ENCODE data around the gene MAP1LC3A.
"Not testable (repeated sequence)": the region's sequence is repeated elsewhere in the genome, so short reads cannot be mapped to it uniquely, and the experiment has no call there.

MAP1LC3A gene

GRCh38 chr20:34558320-34559218, at the start of gene MAP1LC3A:
Gene MAP1LC3A (plus strand): TSS chr20:34558718. CDS start chr20:34558869, 151 bp downstream.
- peak; percentile 84 to 86 for DNase-seq (ENCODE audit: low read depth in 2 of 2)

GRCh38 chr20:34510575-34510974, 47.9 kb upstream of the MAP1LC3A start:
- no peak for DNase-seq (ENCODE audit: low read depth in 2 of 2)

DNA sequence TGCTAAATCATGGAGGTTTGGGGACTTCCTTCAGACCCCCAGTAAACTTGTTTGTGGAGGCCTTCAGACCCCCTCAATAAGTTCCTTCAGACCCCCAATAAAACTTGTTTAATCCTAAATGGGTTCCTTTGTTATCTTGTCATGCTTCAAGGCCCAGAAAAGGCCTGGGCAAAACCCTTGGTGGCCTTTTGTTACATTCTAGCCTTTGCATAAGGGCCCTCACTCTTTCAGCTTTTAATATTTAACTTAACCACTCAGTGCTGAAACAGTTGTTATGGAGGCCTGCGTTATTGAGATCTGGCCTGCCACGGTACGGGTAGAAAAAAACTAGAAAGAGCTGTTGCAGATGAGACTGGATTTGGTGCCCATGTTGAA, 46.6 kb upstream of the MAP1LC3A start:
- DNase-seq (ENCODE audit: low read depth in 2 of 2), result no peak

GRCh38 chr20:34512266-34512954, 46.1 kb upstream of the MAP1LC3A start:
- DNase-seq (ENCODE audit: low read depth in 2 of 2), result no peak

DNA sequence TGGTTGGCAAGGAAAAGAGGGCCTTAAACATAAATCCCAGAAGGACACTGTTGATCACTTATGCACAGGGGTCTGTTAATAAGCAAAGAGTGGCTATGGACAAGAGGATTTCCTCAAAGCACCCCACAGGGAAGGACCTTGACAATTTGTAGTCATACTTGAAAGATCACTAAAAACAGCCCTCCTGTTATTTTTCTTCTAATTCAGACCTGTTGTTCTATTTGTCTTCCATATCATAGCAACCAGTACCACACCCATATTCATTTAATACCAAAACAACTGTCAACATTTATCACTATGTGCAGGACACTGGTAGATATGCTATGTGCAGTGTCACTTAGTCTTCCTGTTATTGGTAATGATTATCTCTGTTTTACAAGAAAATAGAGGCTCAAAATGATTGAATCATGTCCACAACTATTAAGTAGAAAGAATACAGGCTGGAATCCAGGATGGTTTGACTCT, 45.5 kb upstream of the MAP1LC3A start:
- no peak for DNase-seq (ENCODE audit: low read depth in 2 of 2)

GRCh38 chr20:34514034-34514433, 44.5 kb upstream of the MAP1LC3A start:
- not testable (repeated sequence) for DNase-seq (ENCODE audit: low read depth in 2 of 2)

DNA sequence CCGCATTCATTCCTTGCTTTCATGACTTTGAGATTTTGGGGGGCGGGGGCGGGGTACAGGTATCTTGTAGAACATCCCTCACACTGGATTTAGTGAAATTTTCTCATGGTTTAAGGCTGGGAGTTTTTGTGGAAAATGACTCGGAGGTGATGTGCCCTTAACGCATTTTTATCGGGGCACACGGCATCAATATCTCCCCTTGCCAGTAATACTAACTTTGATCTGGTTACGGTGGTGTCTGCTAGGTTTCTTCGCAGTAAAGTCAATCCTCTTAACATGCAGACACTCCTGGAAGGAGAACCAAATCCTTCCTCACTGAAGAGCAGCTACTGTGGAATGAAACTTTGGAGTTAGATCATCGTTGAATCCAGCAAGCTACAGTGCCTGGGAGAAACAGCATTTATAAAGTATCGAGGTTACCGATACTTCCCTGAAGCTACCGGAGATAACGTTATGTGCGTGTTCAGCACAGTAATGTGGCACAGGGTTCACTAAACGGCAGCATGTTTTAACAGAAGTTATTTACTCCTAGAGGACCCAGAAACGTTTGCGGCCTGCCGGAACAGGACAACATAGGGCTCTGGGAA, 43.5 kb upstream of the MAP1LC3A start:
- no peak for DNase-seq (ENCODE audit: low read depth in 2 of 2)

GRCh38 chr20:34515484-34516246, 42.9 kb upstream of the MAP1LC3A start:
- DNase-seq (ENCODE audit: low read depth in 2 of 2), result peak; percentile 50 to 56

GRCh38 chr20:34516247-34517113, 42.0 kb upstream of the MAP1LC3A start, which contains the start of gene DYNLRB1:
Gene DYNLRB1 (plus strand): TSS chr20:34516422. CDS start chr20:34516459, 37 bp downstream.
- peak; percentile 94 to 97 for DNase-seq (ENCODE audit: low read depth in 2 of 2)

DNA sequence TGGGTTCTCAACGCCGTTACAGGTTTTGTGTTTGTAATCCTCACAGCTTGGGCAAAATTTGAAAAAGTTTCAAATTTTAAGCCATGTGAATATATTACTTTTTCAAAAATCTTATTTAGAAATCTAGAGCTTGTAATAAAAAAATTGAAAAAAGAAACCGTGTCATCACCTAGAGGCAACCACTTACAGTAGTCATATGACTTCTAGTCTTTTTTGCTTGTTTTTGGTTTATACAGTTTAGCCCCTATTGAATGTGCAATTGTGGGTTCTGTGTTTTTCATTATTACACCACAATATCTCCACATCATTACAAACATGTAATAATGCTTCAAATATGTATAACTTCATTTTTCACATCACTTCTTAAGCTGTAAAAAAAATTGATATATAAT, 41.4 kb upstream of the MAP1LC3A start:
- no peak for DNase-seq (ENCODE audit: low read depth in 2 of 2)

DNA sequence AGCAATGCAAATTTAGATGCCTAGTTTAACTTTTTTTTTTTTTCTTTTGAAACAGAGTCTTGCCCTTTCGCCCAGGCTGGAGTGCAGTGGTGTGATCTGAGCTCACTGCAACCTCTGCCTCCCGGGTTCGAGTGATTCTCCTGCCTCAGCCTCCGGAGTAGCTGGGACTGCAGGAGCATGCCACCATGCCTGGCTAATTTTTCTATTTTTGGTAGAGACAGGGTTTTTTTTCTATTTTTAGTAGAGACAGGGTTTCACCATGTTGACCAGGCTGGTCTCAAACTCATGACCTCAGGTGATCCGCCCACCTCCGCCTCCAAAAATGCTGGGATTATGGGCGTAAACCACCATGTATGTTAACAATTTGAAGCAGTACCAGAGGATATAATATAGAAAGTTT, 39.7 kb upstream of the MAP1LC3A start:
- not testable (repeated sequence) for DNase-seq (ENCODE audit: low read depth in 2 of 2)

DNA sequence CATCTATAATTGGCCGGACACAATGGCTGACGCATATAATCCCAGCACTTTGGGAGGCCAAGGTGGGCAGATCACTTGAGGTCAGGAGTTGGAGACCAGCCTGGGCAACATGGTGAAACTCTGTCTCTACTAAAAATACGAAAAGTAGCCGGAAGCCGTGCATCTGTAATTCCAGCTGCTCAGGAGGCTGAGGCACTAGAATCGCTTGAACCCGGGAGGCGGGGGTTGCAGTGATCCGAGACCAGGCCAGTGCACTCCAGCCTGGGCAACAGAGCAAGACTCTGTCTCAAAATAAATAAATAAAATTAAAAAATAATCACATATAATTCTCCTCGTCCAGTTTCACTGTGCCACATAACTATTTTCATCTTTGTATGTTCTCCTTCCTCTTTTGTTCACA, 38.7 kb upstream of the MAP1LC3A start:
- not testable (repeated sequence) for DNase-seq (ENCODE audit: low read depth in 2 of 2)

- peak; percentile 27 to 28 for DNase-seq (ENCODE audit: low read depth in 2 of 2)
These were observed 35.3 kb upstream of the MAP1LC3A start for GRCh38 chr20:34522969-34523871.

- no peak for DNase-seq (ENCODE audit: low read depth in 2 of 2)
These were observed 34.1 kb upstream of the MAP1LC3A start for GRCh38 chr20:34524426-34524825.

DNA sequence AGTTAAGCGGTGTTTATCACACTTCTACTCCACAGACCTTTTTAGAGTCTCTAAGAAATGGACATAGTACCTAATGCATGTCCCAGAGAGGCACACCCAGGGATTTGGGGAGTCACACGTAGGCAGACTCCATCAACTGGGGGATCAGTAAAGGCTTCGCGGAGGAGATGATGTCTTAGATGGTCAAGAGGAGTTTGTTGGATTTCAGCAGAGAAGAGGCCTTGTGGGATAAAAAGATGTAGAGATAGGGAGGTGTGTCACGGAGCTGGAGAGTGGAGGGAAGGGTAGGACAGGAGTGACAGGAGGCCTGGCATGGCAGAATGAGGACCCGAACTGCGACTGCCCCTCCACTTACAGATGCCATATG, 33.2 kb upstream of the MAP1LC3A start:
- DNase-seq (ENCODE audit: low read depth in 2 of 2), result no peak

DNA sequence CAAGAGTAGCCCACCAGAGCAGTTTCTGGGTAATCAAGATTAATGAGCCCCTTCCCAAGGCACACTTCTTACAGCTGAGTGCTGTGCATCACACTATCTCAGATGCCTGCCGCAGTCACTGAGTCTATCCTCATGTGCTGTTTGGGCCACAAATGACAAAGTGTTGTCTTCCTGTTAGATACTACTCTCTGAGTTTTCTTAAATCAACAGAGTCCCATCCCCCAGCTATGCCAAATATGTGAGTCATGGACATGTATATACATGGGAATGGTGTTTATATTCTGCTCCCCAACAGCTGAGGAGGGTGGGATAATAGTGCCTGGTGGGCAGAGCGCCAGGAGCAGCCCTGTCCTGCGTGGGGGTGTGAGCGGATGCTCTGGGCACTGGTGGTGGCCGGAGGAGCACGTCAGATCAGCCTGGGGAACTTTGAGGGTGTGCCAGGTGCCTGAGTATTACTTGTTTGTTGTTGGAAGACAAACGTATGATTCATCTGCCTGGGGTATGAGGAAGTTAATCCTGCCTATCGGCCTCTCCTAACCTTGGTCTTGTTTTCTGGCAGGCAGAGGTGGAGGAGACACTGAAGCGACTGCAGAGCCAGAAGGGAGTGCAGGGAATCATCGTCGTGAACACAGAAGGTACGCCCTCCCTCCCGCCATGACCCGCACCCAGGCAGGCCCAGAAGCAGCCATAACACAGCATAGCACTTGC, 32.7 kb upstream of the MAP1LC3A start:
- no peak for DNase-seq (ENCODE audit: low read depth in 2 of 2)

DNA sequence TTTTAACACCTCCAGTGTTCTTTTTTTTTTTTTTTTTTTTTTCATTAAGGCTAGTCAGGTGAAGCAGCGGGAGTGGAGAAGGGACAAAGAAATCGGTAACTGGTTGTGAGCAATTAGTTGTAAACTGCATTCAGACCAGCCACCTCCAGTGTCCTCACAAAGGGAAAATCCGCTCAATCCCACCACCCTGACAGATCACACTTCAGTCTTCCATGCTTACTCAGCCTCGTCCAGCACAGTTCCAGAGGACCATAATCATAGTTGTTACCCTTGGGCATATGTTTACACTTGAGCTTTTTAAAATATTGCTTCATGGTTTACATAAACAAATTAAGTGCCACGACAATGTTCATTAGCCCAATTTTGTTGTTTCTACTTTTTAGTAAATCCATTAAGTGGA, 32.1 kb upstream of the MAP1LC3A start:
- no peak for DNase-seq (ENCODE audit: low read depth in 2 of 2)

GRCh38 chr20:34527016-34527415, 31.5 kb upstream of the MAP1LC3A start:
- no peak for DNase-seq (ENCODE audit: low read depth in 2 of 2)

GRCh38 chr20:34528921-34529297, 29.6 kb upstream of the MAP1LC3A start:
- DNase-seq (ENCODE audit: low read depth in 2 of 2), result no peak
